BE2C (cell line): ENCODE results near the gene CPEB4.

Experiments
- DNase-seq: peaks from one replicate; pipeline ENCODE4 v3.0.0-alpha.2; 2020
- H3K27me3 ChIP-seq: fragments of 250-450 bp; sonication (Bioruptor Pico); 2 replicates; pipeline ENCODE4 v1.5.1; 2020; ENCODE audit warnings: mild to moderate bottlenecking
- H3K36me3 ChIP-seq: fragments of 250-450 bp; sonication (Bioruptor Pico); 2 replicates; pipeline ENCODE4 v1.5.1; 2020; ENCODE audit warnings: mild to moderate bottlenecking
- H3K4me1 ChIP-seq: fragments of 250-450 bp; sonication (Bioruptor Pico); 2 replicates; pipeline ENCODE4 v1.5.1; 2020
- H3K4me3 ChIP-seq: 2 replicates; pipeline ENCODE4 v1.5.1; 2011; ENCODE audit warnings: low read depth, low read length
- H3K9me3 ChIP-seq: fragments of 250-450 bp; sonication (Bioruptor Pico); 2 replicates; pipeline ENCODE4 v1.5.1; 2020
- TF ChIP-seq, protein P1 (sequence below): IDR thresholded peaks from 2 replicates; pipeline ENCODE4 v1.5.1; 2012; ENCODE audit warnings: mild to moderate bottlenecking, low read depth, low read length

Gene CPEB4

DNA sequence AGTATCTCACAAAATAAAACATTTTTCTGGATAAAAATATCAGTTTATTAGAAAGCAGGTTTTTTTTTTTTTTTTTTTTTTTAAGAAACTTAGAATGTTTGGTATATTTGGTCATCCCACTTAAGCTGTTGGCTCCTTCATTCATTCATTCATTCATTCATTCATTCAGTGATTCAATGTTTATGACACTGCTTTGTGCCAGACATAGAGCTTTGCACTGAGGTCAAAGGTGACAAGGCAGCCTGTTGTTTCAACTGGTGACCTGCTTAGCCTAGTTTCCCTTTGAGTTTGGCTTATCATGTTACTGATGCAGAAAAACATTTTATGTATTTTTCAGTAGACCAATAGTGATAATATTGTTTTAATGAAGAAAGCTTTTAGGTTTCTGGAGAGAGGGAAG is 23.5 kb downstream of the CPEB4 start:
- no peak for DNase-seq
- peaks cover 20% of the 10 kb centered on the region for H3K4me1 ChIP-seq
- H3K9me3 ChIP-seq, result no peaks in the 10 kb centered on the region
- no peak overlapping the region for H3K4me3 ChIP-seq
- TF ChIP-seq, protein P1, sequence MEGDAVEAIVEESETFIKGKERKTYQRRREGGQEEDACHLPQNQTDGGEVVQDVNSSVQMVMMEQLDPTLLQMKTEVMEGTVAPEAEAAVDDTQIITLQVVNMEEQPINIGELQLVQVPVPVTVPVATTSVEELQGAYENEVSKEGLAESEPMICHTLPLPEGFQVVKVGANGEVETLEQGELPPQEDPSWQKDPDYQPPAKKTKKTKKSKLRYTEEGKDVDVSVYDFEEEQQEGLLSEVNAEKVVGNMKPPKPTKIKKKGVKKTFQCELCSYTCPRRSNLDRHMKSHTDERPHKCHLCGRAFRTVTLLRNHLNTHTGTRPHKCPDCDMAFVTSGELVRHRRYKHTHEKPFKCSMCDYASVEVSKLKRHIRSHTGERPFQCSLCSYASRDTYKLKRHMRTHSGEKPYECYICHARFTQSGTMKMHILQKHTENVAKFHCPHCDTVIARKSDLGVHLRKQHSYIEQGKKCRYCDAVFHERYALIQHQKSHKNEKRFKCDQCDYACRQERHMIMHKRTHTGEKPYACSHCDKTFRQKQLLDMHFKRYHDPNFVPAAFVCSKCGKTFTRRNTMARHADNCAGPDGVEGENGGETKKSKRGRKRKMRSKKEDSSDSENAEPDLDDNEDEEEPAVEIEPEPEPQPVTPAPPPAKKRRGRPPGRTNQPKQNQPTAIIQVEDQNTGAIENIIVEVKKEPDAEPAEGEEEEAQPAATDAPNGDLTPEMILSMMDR, result no peak
- H3K27me3 ChIP-seq, result no peaks in the 10 kb centered on the region
- peaks cover 11% of the 10 kb centered on the region for H3K36me3 ChIP-seq

DNA sequence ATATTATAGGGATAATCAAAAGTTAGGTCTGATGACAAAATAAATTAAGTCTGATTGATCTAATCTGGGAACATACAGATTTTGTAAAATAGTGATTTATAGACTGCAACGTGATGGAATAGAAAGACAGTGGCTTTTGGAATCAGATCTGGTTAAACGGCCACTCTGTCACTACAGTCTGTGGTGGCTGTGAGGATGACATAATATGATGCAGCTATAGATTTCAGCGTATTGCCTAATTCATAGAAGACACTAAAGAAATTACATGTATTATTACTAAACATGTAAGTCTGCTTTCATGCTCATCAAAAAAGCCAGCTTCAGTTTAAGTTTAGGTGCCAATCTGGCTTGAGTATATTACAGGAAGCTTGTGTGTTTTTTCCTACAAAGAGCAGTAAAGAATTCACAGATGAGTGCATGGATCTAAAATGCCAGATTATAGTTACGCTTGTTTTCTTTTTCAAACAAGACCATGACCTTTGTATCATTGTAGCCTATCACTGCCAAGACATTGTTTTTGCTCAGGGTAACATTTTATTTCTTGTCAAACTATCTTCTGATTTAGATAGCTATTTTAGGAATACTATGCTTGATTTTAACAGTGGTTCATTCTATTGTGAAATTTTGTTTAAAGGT is 25.7 kb downstream of the CPEB4 start:
- Histone ChIP-seq H3K27me3 (no peaks in the 10 kb centered on the region), H3K9me3 (no peaks in the 10 kb centered on the region), H3K36me3 (peaks cover 11% of the 10 kb centered on the region), H3K4me3 (no peak overlapping the region), H3K4me1 (peaks cover 17% of the 10 kb centered on the region)
- TF ChIP-seq, protein P1, result no peak
- peak; percentile 20 for DNase-seq

DNA sequence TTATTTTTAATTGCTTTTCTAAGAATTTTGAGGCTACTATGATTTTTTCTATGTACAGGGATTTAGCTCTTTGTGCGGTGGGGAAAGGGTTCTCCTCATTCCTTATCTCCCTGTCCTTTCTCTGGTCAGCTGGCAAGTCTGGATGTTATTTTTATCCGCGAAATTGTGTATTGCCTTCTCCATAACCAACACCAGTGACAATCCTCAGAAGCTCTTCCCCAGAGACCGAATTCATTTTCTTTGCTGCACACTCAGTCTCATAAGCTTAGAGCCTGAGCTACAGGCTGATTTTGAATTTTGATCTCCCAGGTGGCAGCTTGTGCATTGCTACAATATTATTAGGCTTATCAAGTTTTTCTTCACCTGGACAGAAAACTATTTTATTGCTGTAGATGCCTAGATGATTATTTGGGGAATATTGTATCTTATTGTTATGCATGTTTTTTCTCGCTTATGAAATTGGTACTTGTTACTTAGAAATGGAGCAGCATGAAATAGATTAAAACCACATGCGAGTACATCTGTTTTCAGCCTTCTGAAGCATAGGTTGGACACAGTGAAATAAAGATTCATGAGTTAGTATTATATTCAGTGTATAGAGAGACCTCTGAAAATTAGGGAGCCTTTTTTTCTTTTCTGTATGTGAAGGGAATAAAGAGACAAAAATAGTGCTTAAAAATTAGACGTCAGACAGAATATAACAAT is 27.3 kb downstream of the CPEB4 start:
- TF ChIP-seq, protein P1, result no peak
- H3K36me3 ChIP-seq, result peaks cover 10% of the 10 kb centered on the region
- peak; percentile 37 for DNase-seq
- H3K4me3 ChIP-seq, result peak overlapping the region; percentile 5; the same call in 1 of the 2 replicates
- H3K9me3 ChIP-seq, result no peaks in the 10 kb centered on the region
- no peaks in the 10 kb centered on the region for H3K27me3 ChIP-seq
- peaks cover 26% of the 10 kb centered on the region for H3K4me1 ChIP-seq

DNA sequence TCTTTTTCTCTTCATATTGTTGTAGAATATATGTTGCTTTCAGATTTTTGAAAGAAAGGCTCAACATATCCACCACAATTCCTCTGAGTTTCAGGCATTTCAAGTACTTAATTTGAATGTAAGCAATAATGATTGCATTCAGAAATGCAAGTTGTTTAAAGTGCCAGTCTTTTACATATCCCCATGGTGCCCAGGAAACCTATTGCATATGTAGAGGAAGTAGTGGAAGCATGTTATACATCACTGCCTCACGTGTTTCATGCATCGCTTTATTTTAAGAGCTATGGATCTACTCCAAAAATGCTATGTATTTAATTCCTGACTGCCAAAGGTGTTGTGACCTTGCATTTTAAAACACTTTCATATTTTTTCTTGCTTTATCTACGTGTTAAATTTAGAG is 28.1 kb downstream of the CPEB4 start:
- no peak overlapping the region for H3K4me3 ChIP-seq
- DNase-seq, result no peak
- no peaks in the 10 kb centered on the region for H3K9me3 ChIP-seq
- TF ChIP-seq, protein P1, result no peak
- no peaks in the 10 kb centered on the region for H3K27me3 ChIP-seq
- peaks cover 6% of the 10 kb centered on the region for H3K36me3 ChIP-seq
- H3K4me1 ChIP-seq, result peaks cover 28% of the 10 kb centered on the region

DNA sequence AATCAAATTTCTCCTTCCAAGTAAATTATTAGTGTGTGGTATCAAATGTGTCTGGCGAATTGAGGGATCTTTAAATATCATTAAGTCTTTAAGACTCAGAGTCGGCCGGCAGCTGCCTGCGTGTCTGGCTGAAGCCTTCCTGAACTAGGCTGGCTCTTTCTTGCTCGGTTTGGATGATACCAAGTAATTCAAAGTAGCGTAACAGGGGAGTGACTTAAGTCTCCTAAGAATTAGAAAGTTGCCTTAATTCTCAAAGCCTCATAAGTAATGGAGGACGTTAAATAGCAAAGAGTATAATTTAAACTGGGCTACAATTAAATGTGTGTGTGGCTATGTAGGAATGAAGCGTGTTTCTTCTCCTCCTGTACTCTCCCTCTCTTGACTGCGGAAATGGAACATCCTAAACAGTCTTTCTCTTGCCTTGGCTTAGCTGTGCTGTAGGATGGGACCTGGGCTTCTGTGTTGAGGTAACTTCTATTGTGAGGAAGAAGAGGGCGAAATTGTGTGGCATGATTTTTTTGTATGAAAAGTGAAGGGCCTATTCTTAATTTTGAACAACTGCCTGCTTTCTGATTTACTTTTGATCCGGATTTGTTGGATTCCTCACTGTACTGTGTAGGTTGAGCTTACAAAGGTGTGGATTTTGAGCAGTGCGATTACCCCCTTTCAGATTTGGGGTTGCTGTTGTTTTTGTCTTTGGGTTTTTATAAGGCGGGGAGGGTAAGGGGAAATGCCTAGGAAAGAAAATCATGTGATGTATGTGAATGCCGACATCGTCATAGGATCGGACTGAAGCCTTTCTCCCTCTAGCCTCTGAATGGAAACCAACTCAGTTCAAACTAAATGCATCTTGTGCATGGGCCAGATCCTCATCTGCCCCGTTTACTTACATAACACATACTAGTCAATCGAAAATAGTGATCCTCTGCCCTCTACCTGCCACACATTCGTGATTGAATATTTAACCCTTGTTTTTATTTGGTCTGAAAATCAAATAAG is 29.9 kb downstream of the CPEB4 start:
- DNase-seq, result peak; percentile 73
- TF ChIP-seq, protein P1, result no peak
- no peaks in the 10 kb centered on the region for H3K27me3 ChIP-seq
- peaks cover 5% of the 10 kb centered on the region; the same call in 1 of the 2 replicates for H3K36me3 ChIP-seq
- peaks cover 28% of the 10 kb centered on the region for H3K4me1 ChIP-seq
- H3K9me3 ChIP-seq, result no peaks in the 10 kb centered on the region
- H3K4me3 ChIP-seq, result peak overlapping the region; percentile 73
